ENCODE results near the gene AGAP6.
"Not testable (repeated sequence)": the region's sequence is repeated elsewhere in the genome, so short reads cannot be mapped to it uniquely, and the experiment has no call there.

The AGAP6 gene

DNA sequence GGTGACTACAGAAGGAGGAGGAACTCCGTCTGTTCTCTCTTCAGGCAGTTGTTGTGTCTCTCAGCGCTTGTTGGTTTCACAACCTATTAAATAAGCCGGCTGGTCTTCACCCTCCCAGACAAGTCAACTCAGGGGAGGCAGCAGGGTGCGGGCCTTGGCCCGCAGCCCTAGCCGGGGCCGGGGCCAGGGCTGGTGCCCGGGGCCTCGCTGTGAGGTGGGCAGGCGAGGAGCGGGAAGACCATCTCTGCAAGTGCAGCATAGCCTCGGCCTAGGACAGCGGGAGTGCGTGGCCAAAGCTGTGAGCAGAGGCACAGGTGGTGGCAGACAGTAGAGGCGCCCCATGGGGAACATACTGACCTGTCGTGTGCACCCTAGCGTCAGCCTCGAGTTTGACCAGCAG is at the start of gene AGAP6:
Gene AGAP6 (plus strand): TSS at position 31 of the 400 bp plus-strand sequence. CDS start 310 bp downstream, at position 341.
- not testable (repeated sequence) for DNase-seq (ENCODE audit: low read depth); H3K4me3 ChIP-seq (ENCODE audit: control insufficient read depth, low read depth, low read length)

DNA sequence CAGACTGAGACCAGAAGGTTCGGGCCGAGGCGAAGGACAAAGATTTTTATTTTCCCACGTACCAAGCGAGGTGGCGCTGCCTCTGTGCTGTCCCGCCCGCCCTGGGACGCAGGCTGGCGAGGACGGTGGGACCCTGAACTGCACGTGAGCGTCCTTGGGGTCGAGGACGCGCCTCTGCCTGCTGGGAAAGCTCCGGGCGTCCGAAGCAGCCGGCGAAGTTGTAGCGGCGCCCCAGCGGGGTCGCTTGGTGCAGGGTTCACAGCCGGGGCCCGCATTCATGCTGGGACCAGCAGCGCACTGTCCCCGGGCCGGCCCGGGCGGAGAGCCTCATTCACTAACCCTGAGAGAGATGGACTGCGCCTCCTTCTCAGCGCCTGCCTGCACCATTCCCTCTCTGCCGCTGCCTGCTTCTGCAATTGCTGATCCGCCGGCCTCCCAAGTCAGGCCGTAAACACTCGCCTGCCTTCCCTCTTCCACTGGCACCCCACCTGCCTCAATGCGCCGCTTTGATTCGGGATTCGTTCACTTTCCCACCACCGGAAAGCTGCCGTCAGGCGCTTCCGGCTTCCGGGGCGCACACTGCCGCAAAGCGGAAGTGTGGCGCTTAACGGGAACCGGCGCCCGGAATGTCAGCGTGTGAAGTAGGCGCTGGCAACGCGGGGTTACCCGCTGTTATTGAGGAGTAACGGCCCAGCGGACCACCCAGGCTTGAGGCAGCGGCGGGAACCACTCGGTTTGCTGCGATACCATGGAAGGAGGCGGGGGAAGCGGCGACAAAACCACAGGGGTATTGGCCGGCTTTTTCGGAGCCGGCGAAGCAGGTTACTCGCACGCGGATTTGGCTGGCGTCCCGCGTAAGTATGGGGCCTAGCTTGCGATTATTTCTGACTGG is 46.5 kb upstream of the AGAP6 start, which contains the start of the genes PARG and TIMM23B:
Gene PARG (minus strand): TSS at position 581 of the 892 bp plus-strand sequence. CDS start 302 bp downstream, at position 279.
Gene TIMM23B (plus strand): TSS at position 607 of the 892 bp plus-strand sequence. CDS start 142 bp downstream, at position 749.
- DNase-seq (ENCODE audit: low read depth), result peak; percentile 78
- H3K4me3 ChIP-seq (ENCODE audit: control insufficient read depth, low read depth, low read length), result peak within 1 kb of the TSS; percentile 81

DNA sequence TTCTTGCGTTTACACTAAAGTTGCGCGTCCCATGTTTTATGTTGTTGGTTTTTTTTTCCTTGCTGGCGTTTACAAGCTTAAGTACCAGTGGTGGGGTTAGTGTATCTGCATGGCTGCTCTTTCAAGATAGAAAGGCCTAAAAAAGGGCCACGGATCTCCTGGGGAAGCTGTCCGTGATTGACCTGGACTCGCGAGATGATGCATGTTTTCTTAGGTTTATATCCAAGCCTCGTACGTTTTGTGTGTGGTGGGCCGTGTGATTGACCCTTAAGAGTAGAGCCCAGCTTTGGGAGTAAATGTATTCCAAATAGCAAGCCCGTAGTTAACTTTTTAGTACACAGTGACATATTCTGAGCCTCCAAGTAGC is 45.9 kb upstream of the AGAP6 start:
- H3K4me3 ChIP-seq (ENCODE audit: control insufficient read depth, low read depth, low read length), result peak overlapping the region; percentile 81
- DNase-seq (ENCODE audit: low read depth), result peak; percentile 8

DNA sequence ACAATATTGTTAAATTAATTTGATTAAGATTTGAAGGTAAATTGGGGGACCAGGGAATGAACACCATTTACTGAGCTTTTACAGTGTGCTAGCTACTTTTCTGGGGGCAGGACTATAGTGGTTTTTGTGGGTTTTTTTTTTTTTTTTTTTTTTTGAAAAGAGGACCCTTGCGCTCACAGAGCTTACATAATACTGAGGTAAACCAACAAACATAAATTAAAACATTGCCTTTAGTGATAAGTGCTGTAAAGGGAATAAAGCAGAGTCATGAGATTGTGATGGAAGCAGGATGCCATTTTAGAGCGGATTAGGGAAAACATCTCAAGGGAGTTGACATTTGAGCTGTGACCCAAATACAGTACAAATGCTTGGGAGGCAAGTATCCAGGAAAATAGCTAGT is 44.6 kb upstream of the AGAP6 start:
- not testable (repeated sequence) for H3K4me3 ChIP-seq (ENCODE audit: control insufficient read depth, low read depth, low read length); DNase-seq (ENCODE audit: low read depth)

DNA sequence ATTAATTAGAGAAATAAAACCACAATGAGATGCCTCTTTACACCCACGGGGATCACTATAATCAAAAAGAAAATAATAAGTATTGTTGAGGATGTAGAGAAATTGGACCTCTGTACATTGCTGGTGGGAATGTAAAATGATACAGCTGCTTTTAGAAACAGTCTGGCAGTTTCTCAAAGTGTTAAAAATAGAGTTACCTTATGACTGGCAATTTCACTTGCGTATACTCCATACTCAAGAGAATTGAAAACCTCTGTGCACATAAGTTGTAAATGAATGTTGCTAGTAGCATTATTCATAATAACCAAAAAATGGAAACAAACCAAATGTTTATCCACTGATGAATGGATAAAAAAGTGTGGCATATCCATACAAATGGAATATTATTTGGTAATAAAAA is 40.1 kb upstream of the AGAP6 start:
- not testable (repeated sequence) for H3K4me3 ChIP-seq (ENCODE audit: control insufficient read depth, low read depth, low read length); DNase-seq (ENCODE audit: low read depth)

DNA sequence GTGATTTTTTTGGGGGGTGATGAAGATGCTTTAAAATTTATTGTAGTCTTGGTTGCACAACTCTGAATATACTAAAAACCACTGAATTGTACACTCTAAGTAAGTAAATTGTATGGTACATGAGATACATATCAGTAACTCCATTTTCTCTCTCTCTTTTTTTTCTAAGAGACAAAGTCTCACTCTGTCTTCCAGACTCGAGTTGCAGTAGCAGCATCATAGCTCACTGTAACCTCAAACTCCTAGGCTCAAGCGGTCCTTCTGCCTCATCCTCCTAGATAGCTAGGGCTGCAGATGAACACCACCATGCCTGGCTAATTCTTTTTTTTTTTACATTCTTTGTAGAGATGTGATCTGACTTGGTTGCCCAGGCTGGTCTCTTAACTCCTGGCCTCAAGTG is 39.5 kb upstream of the AGAP6 start:
- not testable (repeated sequence) for H3K4me3 ChIP-seq (ENCODE audit: control insufficient read depth, low read depth, low read length); DNase-seq (ENCODE audit: low read depth)

DNA sequence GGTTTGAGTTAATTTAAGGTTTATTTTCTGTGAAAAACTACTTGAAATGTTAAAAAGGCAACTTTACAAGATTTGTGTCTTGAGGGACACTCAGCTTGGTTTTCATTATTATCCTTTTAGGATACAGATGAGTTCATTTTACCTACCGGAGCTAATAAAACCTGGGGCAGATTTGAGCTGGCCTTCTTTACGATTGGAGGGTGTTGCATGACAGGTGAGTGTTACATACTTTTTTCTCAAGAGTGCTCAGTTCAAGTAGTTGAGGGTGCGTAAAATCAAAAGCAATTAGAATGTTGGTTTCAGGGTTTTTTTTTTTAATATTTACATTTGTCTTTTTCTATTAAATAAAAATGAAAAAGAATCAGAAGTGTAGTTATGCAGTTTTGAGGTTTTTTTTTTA is 36.2 kb upstream of the AGAP6 start:
- DNase-seq (ENCODE audit: low read depth), result not testable (repeated sequence)

DNA sequence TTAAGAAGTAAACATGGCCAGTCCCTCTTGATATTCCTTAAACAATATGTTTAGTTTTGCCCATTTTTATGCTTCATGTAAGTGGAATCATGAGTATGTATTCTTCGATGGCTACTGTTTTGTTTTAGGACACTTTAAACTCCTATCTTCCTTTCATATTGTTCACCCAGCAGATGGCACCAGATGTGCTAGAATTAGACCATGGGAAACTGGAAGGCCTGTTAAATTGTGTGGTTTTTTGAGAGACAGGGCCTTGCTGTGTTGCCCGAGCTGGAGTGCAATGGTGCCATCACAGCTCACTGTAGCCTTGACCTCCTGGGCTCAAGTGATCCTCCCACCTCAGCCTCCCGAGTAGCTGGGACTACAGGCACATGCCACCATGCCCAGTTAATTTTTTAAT is 35.1 kb upstream of the AGAP6 start:
- H3K4me3 ChIP-seq (ENCODE audit: control insufficient read depth, low read depth, low read length), result not testable (repeated sequence)
- DNase-seq (ENCODE audit: low read depth), result peak; percentile 24

More for the DNA sequence above, 36.2 kb upstream of the AGAP6 start:
- not testable (repeated sequence) for H3K4me3 ChIP-seq (ENCODE audit: control insufficient read depth, low read depth, low read length)

DNA sequence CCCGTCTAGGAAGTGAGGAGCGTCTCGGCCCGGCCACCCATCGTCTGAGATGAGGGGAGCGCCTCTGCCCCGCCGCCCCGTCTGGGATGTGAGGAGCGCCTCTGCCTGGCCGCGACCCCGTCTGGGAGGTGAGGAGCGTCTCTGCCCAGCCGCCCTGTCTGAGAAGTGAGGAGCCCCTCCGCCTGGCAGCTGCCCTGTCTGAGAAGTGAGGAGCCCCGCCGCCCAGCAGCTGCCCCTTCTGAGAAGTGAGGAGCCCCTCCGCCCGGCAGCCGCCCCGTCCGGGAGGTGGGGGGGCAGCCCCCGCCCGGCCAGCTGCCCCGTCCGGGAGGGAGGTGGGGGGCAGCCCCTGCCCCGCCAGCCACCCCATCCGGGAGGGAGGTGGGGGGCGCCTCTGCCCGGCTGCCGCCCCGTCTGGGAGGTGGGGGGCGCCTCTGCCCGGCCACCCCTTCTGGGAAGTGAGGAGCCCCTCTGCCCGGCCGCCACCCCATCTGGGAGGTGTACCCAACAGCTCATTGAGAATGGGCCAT is 17.8 kb upstream of the AGAP6 start:
- not testable (repeated sequence) for H3K4me3 ChIP-seq (ENCODE audit: control insufficient read depth, low read depth, low read length); DNase-seq (ENCODE audit: low read depth)

DNA sequence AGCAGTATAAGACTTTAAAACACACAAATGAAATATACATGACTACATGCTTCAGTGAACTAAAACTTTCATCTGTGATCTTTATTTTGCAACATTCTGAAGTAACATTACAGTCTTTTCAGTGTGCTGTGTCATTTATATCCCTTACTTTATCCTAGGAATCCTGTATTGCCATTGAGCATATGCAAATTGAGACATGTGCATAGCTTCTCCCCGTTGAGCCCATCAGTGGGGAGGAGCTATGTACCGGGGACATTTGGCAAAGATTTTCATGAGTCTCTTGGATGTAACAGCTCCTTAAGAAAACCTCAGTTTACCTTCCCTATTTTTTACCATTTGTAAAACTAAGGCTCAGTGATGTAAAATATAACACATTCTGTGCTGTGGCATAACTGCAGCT is 16.7 kb upstream of the AGAP6 start:
- not testable (repeated sequence) for DNase-seq (ENCODE audit: low read depth); H3K4me3 ChIP-seq (ENCODE audit: control insufficient read depth, low read depth, low read length)

DNA sequence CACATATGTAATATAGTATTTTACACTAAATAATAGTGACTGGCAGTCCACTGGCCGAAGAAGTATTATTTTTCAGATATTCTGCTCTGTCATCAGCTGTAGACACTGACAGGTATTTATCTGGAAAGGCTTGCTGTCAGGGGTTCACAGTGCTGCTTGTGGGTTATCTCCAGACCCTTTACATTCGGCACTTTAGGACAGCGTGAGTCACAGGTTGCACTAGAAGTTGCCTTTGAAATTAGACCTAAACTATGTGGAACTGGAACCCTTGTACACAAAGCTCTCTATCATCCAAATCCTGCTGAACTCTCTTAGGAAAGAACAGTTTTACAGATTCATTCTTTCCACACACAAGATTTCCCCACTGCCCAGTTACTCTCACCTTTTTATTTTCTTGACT is 16.1 kb upstream of the AGAP6 start:
- not testable (repeated sequence) for H3K4me3 ChIP-seq (ENCODE audit: control insufficient read depth, low read depth, low read length); DNase-seq (ENCODE audit: low read depth)

DNA sequence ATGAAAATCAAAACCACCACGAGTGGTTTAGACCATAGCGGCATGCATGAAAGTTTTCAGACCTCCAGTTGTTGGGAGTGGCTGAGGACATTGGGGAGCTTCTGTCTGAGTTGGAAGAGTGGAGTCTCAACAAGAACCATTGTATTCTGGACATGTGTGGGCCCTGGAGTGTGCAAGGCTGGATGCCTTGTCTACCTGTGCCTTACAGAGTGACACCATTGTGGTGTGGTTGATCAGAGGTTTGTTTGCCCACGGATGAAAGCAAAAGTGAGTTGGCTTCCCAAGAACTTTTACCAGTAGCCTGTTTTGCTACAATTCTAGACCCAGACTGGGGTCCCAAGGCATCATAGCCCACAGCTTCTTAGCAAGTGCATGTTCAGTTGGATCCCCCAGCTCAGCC is 10.4 kb upstream of the AGAP6 start:
- not testable (repeated sequence) for DNase-seq (ENCODE audit: low read depth); H3K4me3 ChIP-seq (ENCODE audit: control insufficient read depth, low read depth, low read length)

DNA sequence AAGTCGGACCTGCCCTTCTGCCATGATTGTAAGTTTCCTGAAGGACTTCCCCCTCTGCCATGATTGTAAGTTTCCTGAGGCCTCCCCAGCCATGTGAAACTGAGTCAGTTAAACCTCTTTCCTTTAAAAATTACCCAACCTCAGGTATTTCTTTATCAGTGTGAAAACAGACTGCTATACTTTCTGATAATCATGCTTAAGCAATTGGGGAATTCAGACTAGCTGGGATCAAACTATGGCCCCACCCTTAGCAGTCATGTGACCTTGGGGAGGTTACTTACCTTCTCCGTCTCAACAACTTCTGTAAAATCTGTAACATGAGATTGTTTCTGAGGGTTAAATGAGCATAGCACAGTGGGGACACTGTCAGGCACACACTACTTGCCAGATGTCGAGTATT is 999 bp upstream of the AGAP6 start:
- H3K4me3 ChIP-seq (ENCODE audit: control insufficient read depth, low read depth, low read length); DNase-seq (ENCODE audit: low read depth): not testable (repeated sequence)

DNA sequence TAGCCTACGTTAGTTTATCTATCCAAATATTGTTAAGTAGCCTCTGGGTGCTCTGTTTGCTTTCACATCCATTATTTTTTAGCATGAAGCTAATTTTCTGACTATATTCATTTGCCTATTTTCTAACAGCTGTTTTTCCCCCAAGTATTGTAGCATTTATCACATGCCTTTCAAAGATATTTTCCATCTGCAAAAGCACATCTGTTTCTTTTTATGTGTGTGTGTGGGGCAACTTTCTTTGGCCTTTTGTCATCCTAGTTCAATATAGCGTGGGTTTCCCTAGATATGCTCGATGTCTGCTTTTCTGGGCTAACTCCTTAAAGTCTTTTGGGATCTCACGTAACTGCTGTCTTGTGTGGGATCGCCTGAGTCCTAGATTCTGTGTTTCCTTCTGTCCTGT is 7.1 kb downstream of the AGAP6 start:
- not testable (repeated sequence) for H3K4me3 ChIP-seq (ENCODE audit: control insufficient read depth, low read depth, low read length)
- peak; percentile 31 for DNase-seq (ENCODE audit: low read depth)

DNA sequence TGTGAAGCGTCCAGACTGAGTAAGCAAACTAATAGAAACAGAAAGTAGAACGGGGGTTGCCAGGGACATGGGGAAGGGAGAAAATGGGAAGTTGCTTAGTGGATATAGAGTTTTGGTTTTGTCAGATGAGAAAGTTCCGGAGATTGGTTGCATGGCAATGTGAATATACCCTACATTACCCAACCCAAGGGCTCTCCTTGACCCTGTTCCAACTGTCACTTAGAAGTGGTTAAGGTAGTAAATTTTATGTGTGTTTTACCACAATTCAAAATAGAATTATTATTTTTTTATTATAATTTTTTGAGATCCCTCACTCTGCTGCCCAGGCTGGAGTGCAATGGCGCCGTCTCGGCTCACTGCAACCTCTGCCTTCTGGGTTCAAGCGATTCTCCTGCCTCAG is 25.8 kb downstream of the AGAP6 start:
- not testable (repeated sequence) for DNase-seq (ENCODE audit: low read depth); H3K4me3 ChIP-seq (ENCODE audit: control insufficient read depth, low read depth, low read length)

DNA sequence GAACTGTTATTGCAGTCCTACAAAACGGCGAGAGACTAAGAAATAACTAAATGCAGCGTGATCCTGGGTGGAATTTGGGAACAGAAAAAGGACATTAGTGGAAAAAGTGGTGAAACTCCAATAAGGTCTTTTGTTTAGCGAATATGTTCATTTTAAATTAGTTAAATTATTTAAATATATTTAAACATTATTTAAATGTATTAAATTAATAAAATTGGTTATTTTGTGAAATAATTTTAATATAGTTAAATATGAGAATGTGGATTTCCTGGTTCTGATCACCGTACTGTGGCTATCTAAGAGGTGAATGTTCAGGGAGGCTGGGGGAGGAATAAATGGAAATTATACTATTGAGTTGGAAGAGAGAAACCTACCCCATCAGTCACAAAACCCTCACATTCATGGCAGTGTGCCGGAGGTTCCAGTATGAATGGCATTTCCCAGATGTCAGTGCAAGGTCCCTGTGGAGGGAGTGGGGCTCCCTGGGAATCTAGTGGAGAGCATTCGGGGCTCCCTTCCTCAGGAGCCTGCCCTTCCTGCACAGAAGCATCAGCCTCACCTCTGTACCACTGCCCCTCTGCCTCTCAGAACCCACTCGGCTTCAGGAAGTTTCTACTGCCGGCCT is 27.5 kb downstream of the AGAP6 start:
- not testable (repeated sequence) for H3K4me3 ChIP-seq (ENCODE audit: control insufficient read depth, low read depth, low read length); DNase-seq (ENCODE audit: low read depth)

DNA sequence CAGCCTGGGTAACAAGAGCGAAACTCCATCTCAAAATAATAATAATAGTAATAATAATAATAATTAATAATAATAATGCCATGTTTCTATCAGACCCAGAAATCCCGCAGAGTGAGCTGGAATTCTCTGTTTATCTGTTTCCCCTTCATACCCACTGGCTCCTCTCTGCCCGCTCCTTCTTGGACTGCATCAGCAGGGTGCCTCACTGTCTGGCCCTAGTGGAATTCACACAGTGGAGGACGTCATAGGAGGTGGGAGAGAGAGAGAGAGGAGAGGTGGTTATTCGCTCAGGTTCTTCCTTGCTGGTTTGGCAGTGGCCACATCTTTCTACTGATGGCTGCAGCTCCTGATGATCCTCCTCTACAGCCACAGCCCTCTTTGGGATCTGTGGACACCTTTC is 28.7 kb downstream of the AGAP6 start:
- H3K4me3 ChIP-seq (ENCODE audit: control insufficient read depth, low read depth, low read length); DNase-seq (ENCODE audit: low read depth): not testable (repeated sequence)

DNA sequence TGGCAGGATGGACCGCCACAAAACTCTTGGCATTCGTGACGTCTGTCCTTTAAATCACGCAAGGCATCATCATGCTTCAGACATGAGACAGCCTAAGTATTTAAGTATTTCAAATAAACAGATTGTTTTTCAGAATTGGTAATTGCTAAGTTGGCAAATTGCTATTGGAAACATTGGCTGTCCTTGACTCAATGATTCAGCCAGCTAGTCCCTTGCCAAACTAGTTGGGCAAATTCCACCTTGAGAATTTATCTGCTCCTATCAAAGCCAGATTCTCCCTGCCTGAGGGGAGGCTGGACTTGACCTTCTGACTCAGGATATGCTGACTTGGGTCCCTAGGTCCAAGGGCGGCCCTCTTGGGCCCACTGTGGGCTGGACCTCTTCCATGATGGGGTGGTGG is 29.4 kb downstream of the AGAP6 start:
- DNase-seq (ENCODE audit: low read depth), result peak; percentile 45

DNA sequence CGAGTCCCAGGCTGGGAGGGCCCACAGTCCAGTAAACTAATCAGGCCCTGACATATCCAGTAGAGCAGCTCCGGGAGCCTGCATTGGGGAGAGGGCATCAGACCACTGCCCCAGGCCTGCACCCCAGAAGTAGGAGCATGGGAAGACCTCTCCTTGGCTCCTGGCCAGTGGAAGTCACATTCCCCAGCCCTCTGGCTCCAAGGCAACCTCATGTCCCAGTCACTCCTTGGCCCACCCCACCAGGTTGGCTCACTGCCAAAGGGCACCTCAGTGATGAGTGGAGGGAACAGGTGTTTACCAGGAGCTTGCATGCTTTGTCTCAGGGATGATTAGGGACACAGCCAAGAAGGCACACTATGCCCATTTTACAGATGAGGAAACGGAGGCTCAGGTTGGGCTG is 31.1 kb downstream of the AGAP6 start:
- not testable (repeated sequence) for DNase-seq (ENCODE audit: low read depth)

More for the DNA sequence above, 29.4 kb downstream of the AGAP6 start:
- H3K4me3 ChIP-seq (ENCODE audit: control insufficient read depth, low read depth, low read length), result not testable (repeated sequence)

More for the DNA sequence above, 31.1 kb downstream of the AGAP6 start:
- H3K4me3 ChIP-seq (ENCODE audit: control insufficient read depth, low read depth, low read length), result not testable (repeated sequence)

Measured in fibroblast of mammary gland (primary cell).